Heart left ventricle (tissue), 13 donors: ENCODE measurements around the gene ANKRD36B.
"Not testable (repeated sequence)": the region's sequence is repeated elsewhere in the genome, so short reads cannot be mapped to it uniquely, and the experiment has no call there.

Source experiments
- POLR2A ChIP-seq, 2 donors: fragments of 450-650 bp; IDR thresholded peaks; one replicate each; pipeline ENCODE4 v1.6.1; 2017; ENCODE audit warnings: antibody characterized with exemption in 2 of 2, mild to moderate bottlenecking in 2 of 2, moderate library complexity in 2 of 2
- TF ChIP-seq, protein P1 (sequence below), 12 donors: fragments of 200-600 bp; sonication (generic) in 4 of 12; IDR thresholded peaks; one replicate each; pipeline versions ENCODE4 v1.5.0 to v1.8.0; 2018 to 2022; ENCODE audit warnings: antibody characterized with exemption in 12 of 12, mild to moderate bottlenecking in 5 of 12
- donor health status: ischemic (EF 13 %, LVEDD 7.1; RV severe dilation, severe dysfunction).
- donor health status: DM: no; HTN: yes; CAD: no.
- donor health status: DM: no; HTN: no; CAD: no.
- donor health status: ischemic (EF 25% LVEDD 6.9; RV normal size, moderate dysfunction).
- donor health status: ischemic (EF 25% LVEDD 5.7; RV mildly dilated, moderate dysfunction).
- donor health status: ischemic (EF 35%, LVEDD 5.7; RV mildly dilated, moderate dysfunction).
- donor health status: nonischemic (EF 11% LVEDD 7.7; RV severe dilation, severe dysfunction).
- donor health status: DM: yes; HTN: yes; CAD: no.
- donor health status: PGD.
- donor health status: ischemic (EF 29% LVEDD 5.4; RV normal size, mild dysfunction).
- donor health status: nonischemic (EF 23%, LVEDD 6.1; RV moderate dilation, normal function).

GRCh38 chr2:97596180-97596579 is 6.5 kb upstream of the ANKRD36B start:
- TF ChIP-seq, protein P1, sequence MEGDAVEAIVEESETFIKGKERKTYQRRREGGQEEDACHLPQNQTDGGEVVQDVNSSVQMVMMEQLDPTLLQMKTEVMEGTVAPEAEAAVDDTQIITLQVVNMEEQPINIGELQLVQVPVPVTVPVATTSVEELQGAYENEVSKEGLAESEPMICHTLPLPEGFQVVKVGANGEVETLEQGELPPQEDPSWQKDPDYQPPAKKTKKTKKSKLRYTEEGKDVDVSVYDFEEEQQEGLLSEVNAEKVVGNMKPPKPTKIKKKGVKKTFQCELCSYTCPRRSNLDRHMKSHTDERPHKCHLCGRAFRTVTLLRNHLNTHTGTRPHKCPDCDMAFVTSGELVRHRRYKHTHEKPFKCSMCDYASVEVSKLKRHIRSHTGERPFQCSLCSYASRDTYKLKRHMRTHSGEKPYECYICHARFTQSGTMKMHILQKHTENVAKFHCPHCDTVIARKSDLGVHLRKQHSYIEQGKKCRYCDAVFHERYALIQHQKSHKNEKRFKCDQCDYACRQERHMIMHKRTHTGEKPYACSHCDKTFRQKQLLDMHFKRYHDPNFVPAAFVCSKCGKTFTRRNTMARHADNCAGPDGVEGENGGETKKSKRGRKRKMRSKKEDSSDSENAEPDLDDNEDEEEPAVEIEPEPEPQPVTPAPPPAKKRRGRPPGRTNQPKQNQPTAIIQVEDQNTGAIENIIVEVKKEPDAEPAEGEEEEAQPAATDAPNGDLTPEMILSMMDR (IDR thresholded peaks at IDR 0.05): not testable (repeated sequence)
- not testable (repeated sequence) for TF ChIP-seq POLR2A (IDR thresholded peaks at IDR 0.05)
